B cell (primary cell): ENCODE measurements around the gene GRAP. TPM values are rescaled to one million over a fixed set of nuclear protein-coding genes. Genes with fewer than 3 reads are reported as not detected.

Experiments
- ATAC-seq: fragments of 200-7000 bp; cut with Tn5 transposase; one replicate; pipeline ENCODE4 v1.10.0; 2021; ENCODE audit warnings: low read depth, mild to moderate bottlenecking, moderate number of reproducible peaks, moderate library complexity
- CTCF ChIA-PET: fragments of 350-600 bp; sonication (Branson Sonifier 250); formaldehyde crosslinking; loops from one replicate; lab custom pipeline; 2021; ENCODE audit warnings: antibody characterized with exemption, inconsistent platforms; lab: Charles Lee
- POLR2A ChIA-PET: fragments of 350-600 bp; sonication (Branson Sonifier 250); formaldehyde crosslinking; loops from one replicate; lab custom pipeline; 2021; ENCODE audit warnings: antibody characterized with exemption; lab: Charles Lee
- DNase-seq: peaks from one replicate; pipeline ENCODE4 v3.0.0; 2013
- H2AFZ ChIP-seq: 2 replicates; pipeline ENCODE4 v1.6.1; 2012; ENCODE audit warnings: mild to moderate bottlenecking, low read depth, low read length; ENCODE audit not compliant: insufficient read depth, poor library complexity, severe bottlenecking
- H3K27ac ChIP-seq, 2 donors: 1 replicate in 1 of 2; 2 replicates in 1 of 2; pipeline ENCODE4 v1.5.1; 2012 to 2013; ENCODE audit warnings: low read length in 2 of 2, mild to moderate bottlenecking in 2 of 2, moderate library complexity in 1 of 2
- H3K27me3 ChIP-seq, 4 experiments: fragments of 200-600 bp in 1 of 4; sonication (generic) in 1 of 4; replicated peaks in 1 of 4; 1 replicate in 2 of 4; 2 replicates in 2 of 4; pipeline versions ENCODE4 v1.6.1 to v1.7.0; 2013 to 2016; ENCODE audit warnings: low read length in 3 of 4, mild to moderate bottlenecking in 2 of 4, mixed read lengths in 1 of 4, moderate library complexity in 1 of 4; ENCODE audit not compliant: insufficient read depth in 4 of 4, control insufficient read depth in 3 of 4; ENCODE audit errors: control extremely low read depth in 1 of 4
- H3K36me3 ChIP-seq, 2 experiments: replicated peaks in 1 of 2; 1 replicate in 1 of 2; 2 replicates in 1 of 2; pipeline versions ENCODE4 v1.6.1 to v1.7.1; 2013; ENCODE audit warnings: low read length in 1 of 2; ENCODE audit not compliant: insufficient read depth in 2 of 2, control insufficient read depth in 1 of 2; ENCODE audit errors: control extremely low read depth in 1 of 2, extremely low read depth in 1 of 2
- H3K4me1 ChIP-seq, 2 donors: fragments of 200-600 bp in 1 of 2; sonication (generic) in 1 of 2; 1 replicate in 1 of 2; 2 replicates in 1 of 2; pipeline versions ENCODE4 v1.5.1 to v1.6.1; 2013 to 2017; ENCODE audit warnings: low read length in 2 of 2; ENCODE audit not compliant: control insufficient read depth in 2 of 2, insufficient read depth in 2 of 2
- H3K4me2 ChIP-seq: replicated peaks from 2 replicates; pipeline ENCODE3; 2012; ENCODE audit warnings: mild to moderate bottlenecking, low read depth, low read length; ENCODE audit not compliant: poor library complexity, severe bottlenecking
- H3K4me3 ChIP-seq, 5 experiments: fragments of 200-600 bp in 1 of 5; sonication (generic) in 1 of 5; 1 replicate in 3 of 5; 2 replicates in 2 of 5; pipeline versions ENCODE4 v1.5.1 to v1.7.0; 2011 to 2016; ENCODE audit warnings: low read length in 4 of 5, mild to moderate bottlenecking in 4 of 5, low read depth in 2 of 5, control low read depth in 1 of 5, moderate library complexity in 1 of 5; ENCODE audit not compliant: insufficient read depth in 1 of 5; ENCODE audit errors: control extremely low read depth in 1 of 5, extremely low read depth in 1 of 5
- H3K79me2 ChIP-seq: fragments of 200-600 bp; sonication (generic); one replicate; pipeline ENCODE4 v1.6.0; 2016; ENCODE audit warnings: low read length; ENCODE audit not compliant: control insufficient read depth, insufficient read depth
- H3K9ac ChIP-seq: fragments of 200-600 bp; sonication (generic); 2 replicates; pipeline ENCODE4 v1.6.1; 2017; ENCODE audit warnings: mild to moderate bottlenecking, low read length, moderate library complexity
- H3K9me3 ChIP-seq, 3 donors: one replicate each; pipeline versions ENCODE4 v1.6.1 to v1.7.1; 2013; ENCODE audit warnings: low read length in 2 of 3; ENCODE audit not compliant: control insufficient read depth in 2 of 3, insufficient read depth in 1 of 3; ENCODE audit errors: control extremely low read depth in 1 of 3
- H4K20me1 ChIP-seq: 2 replicates; pipeline ENCODE4 v1.6.0; 2012; ENCODE audit warnings: mild to moderate bottlenecking, low read length; ENCODE audit not compliant: insufficient read depth, control insufficient read depth, poor library complexity, severe bottlenecking
- H3K27ac Mint-ChIP-seq: one replicate; pipeline ENCODE4 v1.8.0; 2021; ENCODE audit warnings: mixed read lengths
- H3K27me3 Mint-ChIP-seq: one replicate; pipeline ENCODE4 v1.8.0; 2021; ENCODE audit warnings: mixed read lengths
- H3K4me1 Mint-ChIP-seq: one replicate; pipeline ENCODE4 v1.8.0; 2021; ENCODE audit warnings: mixed read lengths
- H3K4me3 Mint-ChIP-seq: one replicate; pipeline ENCODE4 v1.8.0; 2021; ENCODE audit warnings: mixed read lengths
- H3K9me3 Mint-ChIP-seq: one replicate; pipeline ENCODE4 v1.8.0; 2022; ENCODE audit warnings: mixed read lengths; ENCODE audit not compliant: insufficient read depth
- CTCF ChIP-seq: fragments of 200-600 bp; IDR thresholded peaks from one replicate; pipeline ENCODE4 v1.8.0; 2022; ENCODE audit warnings: antibody characterized with exemption, mild to moderate bottlenecking
- EZH2 ChIP-seq: IDR thresholded peaks from 2 replicates; pipeline ENCODE4 v1.6.1; 2012; ENCODE audit warnings: borderline replicate concordance, low read depth, mild to moderate bottlenecking, moderate library complexity, low read length; ENCODE audit not compliant: insufficient read depth, poor library complexity, severe bottlenecking
- WGBS: methylation state at CpG from one replicate; pipeline ENCODE4 v1.1.5; 2013; ENCODE audit warnings: missing lambda C conversion rate; ENCODE audit not compliant: insufficient coverage; 5-methylcytosine and 5-hydroxymethylcytosine counted together
- intact Hi-C: fragments of 100-400 bp; cut with micrococcal nuclease; formaldehyde crosslinking; loops from one replicate; pipeline ENCODE4 v1.10.0; 2022
- polyA plus RNA-seq: library from polyadenylated mRNA; depleted of rRNA; stranded (reverse); fragments of >200 nt; gene quantifications from 2 replicates; pipeline ENCODE4 v1.2.3, GENCODE V29; 2012
- total RNA-seq, 2 donors: library from RNA; stranded (reverse); fragments of 120-200 nt in 1 of 2; gene quantifications; 1 replicate in 1 of 2; 2 replicates in 1 of 2; pipeline versions ENCODE4 v1.2.3 to v1.2.4, GENCODE V29; 2013 to 2022

Gene GRAP
- total and polyA plus RNA-seq, 2 donors (not counting 1 experiment from before 2014, with no cell fraction given): 59.8 to 93.2 TPM

DNA sequence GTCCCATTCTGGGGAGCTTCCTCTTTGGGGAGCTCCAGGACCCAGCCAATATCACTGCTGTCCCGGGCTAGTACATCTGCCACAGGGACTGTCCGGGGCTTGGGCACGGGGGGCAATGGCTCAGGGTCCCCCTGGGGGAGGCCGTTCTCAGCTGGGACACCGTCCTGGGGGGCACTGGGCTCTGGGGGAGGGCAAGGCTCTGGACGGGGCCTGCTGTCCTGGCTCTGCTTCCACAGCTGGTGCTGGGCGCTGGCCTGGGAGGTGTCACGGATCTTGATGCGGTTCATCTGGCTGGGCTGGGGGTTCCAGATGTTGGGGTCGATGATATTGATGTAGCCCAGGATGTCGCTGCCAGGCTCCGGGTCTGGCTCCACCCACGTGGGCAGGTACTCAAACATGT is 68.7 kb downstream of the GRAP start:
- no peak for DNase-seq
- TF ChIP-seq CTCF (no peak), EZH2 (no peak)
- no peak overlapping the region for H3K27ac Mint-ChIP-seq

GRCh38 chr17:18977646-18978045 is 69.1 kb downstream of the GRAP start:
- no peak overlapping the region for H3K4me2 ChIP-seq
- H3K9ac ChIP-seq: no peak overlapping the region
- ATAC-seq: no peak
- H3K79me2 ChIP-seq: no peaks in the 10 kb centered on the region
- CTCF ChIA-PET: no interaction called here
- H3K4me3 Mint-ChIP-seq: no peak overlapping the region
- H3K4me1 ChIP-seq: no peaks in the 10 kb centered on the region
- no peaks in the 10 kb centered on the region for H3K27me3 Mint-ChIP-seq
- H3K4me3 ChIP-seq: no peak overlapping the region
- POLR2A ChIA-PET: no interaction called here
- H3K9me3 ChIP-seq: no peaks in the 10 kb centered on the region
- no peak overlapping the region for H3K27ac ChIP-seq
- no peaks in the 10 kb centered on the region for H3K4me1 Mint-ChIP-seq
- no peak for DNase-seq
- TF ChIP-seq CTCF (no peak), EZH2 (no peak)
- H3K27me3 ChIP-seq: no peaks in the 10 kb centered on the region
- H3K9me3 Mint-ChIP-seq: no peaks in the 10 kb centered on the region
- H4K20me1 ChIP-seq: no peaks in the 10 kb centered on the region
- H3K36me3 ChIP-seq: peaks cover 0 to 22% of the 10 kb centered on the region in 2 experiments
- intact Hi-C loops: no loop called here
- H2AFZ ChIP-seq: no peak overlapping the region
- no peak overlapping the region for H3K27ac Mint-ChIP-seq
- WGBS: 94% methylated on average over 17 of the region's 19 CpGs

More for the DNA sequence above, 68.7 kb downstream of the GRAP start:
- Mint-ChIP-seq H3K27me3 (no peaks in the 10 kb centered on the region), H3K4me3 (no peak overlapping the region), H3K9me3 (no peaks in the 10 kb centered on the region), H3K4me1 (no peaks in the 10 kb centered on the region)
- no peak overlapping the region for H3K4me3 ChIP-seq
- ChIA-PET POLR2A (no interaction called here), CTCF (no interaction called here)
- no peak overlapping the region for H2AFZ ChIP-seq
- no peaks in the 10 kb centered on the region for H4K20me1 ChIP-seq
- H3K36me3 ChIP-seq: peaks cover 0 to 20% of the 10 kb centered on the region in 2 experiments
- no peaks in the 10 kb centered on the region for H3K27me3 ChIP-seq
- no peaks in the 10 kb centered on the region for H3K79me2 ChIP-seq
- no peaks in the 10 kb centered on the region for H3K9me3 ChIP-seq
- no peaks in the 10 kb centered on the region for H3K4me1 ChIP-seq
- ATAC-seq: no peak
- intact Hi-C loops: no loop called here
- H3K9ac ChIP-seq: no peak overlapping the region
- no peak overlapping the region for H3K4me2 ChIP-seq
- no peak overlapping the region for H3K27ac ChIP-seq
- 98% methylated on average over 13 of the region's 13 CpGs for WGBS
